Aorta (tissue), 5 donors: Measurements from ENCODE around the gene MIF4GD. TPM values are rescaled to one million over a fixed set of nuclear protein-coding genes. Genes with fewer than 3 reads are reported as not detected.
"Not testable (repeated sequence)": the region's sequence is repeated elsewhere in the genome, so short reads cannot be mapped to it uniquely, and the experiment has no call there.

ENCODE experiments used
- ATAC-seq: fragments of 200-7000 bp; cut with Tn5 transposase; one replicate; pipeline ENCODE4 v1.9.1; 2022; ENCODE audit warnings: moderate library complexity; ENCODE audit not compliant: low FRiP score
- DNase-seq, 2 donors: peaks; one replicate each; pipeline ENCODE4 v3.0.0-alpha.2; 2020
- H3K27ac ChIP-seq, 2 donors: one replicate each; pipeline ENCODE4 v1.5.1; 2013; ENCODE audit warnings: low read length in 2 of 2, mild to moderate bottlenecking in 2 of 2, moderate library complexity in 2 of 2, control low read depth in 1 of 2, inconsistent platforms in 1 of 2, low read depth in 1 of 2
- H3K27me3 ChIP-seq, 2 donors: one replicate each; pipeline ENCODE4 v1.6.1; 2013; ENCODE audit warnings: control low read depth in 1 of 2, low read length in 1 of 2, mild to moderate bottlenecking in 1 of 2, moderate library complexity in 1 of 2; ENCODE audit not compliant: insufficient read depth in 2 of 2, control insufficient read depth in 1 of 2
- H3K36me3 ChIP-seq, 2 donors: one replicate each; pipeline ENCODE4 v1.6.1; 2013; ENCODE audit warnings: control low read depth in 1 of 2, low read length in 1 of 2, mild to moderate bottlenecking in 1 of 2; ENCODE audit not compliant: insufficient read depth in 2 of 2, control insufficient read depth in 1 of 2
- H3K4me1 ChIP-seq, 2 donors: one replicate each; pipeline ENCODE4 v1.6.1; 2013; ENCODE audit warnings: low read length in 2 of 2, control low read depth in 1 of 2, mild to moderate bottlenecking in 1 of 2, moderate library complexity in 1 of 2; ENCODE audit not compliant: insufficient read depth in 2 of 2, control insufficient read depth in 1 of 2
- H3K4me3 ChIP-seq, 2 donors: one replicate each; pipeline ENCODE4 v1.5.1; 2013; ENCODE audit warnings: low read length in 2 of 2, control low read depth in 1 of 2, mild to moderate bottlenecking in 1 of 2
- H3K9me3 ChIP-seq: one replicate; pipeline ENCODE4 v1.6.1; 2013; ENCODE audit warnings: mild to moderate bottlenecking, low read length; ENCODE audit not compliant: control insufficient read depth
- WGBS, 2 donors: extraction: QIAGEN DNeasy Blood & Tissue Kit; methylation state at CpG; one replicate each; pipeline ENCODE4 v1.1.7; 2013; 5-methylcytosine and 5-hydroxymethylcytosine counted together
- intact Hi-C, 2 donors: fragments of 100-400 bp; cut with DNase I; formaldehyde crosslinking; loops; one replicate each; pipeline versions ENCODE4 v1.14.2 to v1.15.0; 2022
- polyA plus RNA-seq, 2 donors: library from polyadenylated mRNA; stranded (reverse); fragments of 200-250 nt; gene quantifications; one replicate each; pipeline ENCODE4 v1.2.3, GENCODE V29; 2013
- total RNA-seq, 2 donors: library from RNA; stranded (reverse); fragmentation: NEBNext Ultra II Directional; extraction: Animal tissue kit (Norgen Biotek cat#: 25700); gene quantifications; one replicate each; pipeline ENCODE4 v1.2.1, GENCODE V29; 2021
- donor health status: healthy with polysubstance abuse.
- donor health status: Bipolar disorder and iron deficiency.
- donor health status: DM: no; HTN: no; CAD: no.
- donor health status: DM: no; HTN: no; CAD: no.
- donor health status: DM: yes; HTN: yes; CAD: no.

The MIF4GD gene
- total and polyA plus RNA-seq, 4 donors, result 26.2 to 33.0 (median 27.5) TPM

DNA sequence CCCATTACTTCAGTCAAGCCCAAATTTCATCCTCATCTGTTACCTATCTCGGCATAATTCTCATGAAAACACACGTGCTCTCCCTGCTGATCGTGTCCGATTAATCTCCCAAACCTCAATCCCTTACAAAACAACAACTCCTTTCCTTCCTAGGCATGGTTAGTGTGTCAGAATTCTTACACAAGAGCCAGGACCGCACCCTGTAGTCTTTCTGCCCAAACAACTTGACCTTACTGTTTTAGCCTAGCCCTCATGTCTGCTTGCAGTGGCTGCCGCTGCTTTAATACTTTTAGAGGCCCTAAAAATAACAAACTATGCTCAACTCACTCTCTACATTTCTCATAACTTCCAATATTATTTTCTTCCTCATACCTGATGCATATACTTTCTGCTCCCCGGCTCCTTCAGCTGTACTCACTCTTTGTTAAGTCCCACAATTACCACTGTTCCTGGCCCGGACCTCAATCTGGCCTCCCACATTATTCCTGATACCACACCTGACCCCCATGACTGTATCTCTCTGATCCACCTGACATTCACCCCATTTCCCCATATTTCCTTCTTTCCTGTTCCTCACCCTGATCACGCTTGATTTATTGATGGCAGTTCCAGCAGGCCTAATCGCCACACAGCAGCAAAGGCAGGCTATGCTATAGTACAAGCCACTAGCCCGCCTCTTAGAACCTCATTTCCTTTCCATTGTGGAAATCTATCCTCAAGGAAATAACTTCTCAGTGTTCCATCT is 14.9 kb downstream of the MIF4GD start:
- H3K36me3 ChIP-seq, DNase-seq, ATAC-seq, H3K27me3 ChIP-seq, H3K9me3 ChIP-seq, H3K4me3 ChIP-seq, H3K4me1 ChIP-seq, intact Hi-C loops, H3K27ac ChIP-seq: not testable (repeated sequence)
- WGBS, 2 donors, result 86 to 87% methylated on average over 9 to 11 of the region's 11 CpGs

DNA sequence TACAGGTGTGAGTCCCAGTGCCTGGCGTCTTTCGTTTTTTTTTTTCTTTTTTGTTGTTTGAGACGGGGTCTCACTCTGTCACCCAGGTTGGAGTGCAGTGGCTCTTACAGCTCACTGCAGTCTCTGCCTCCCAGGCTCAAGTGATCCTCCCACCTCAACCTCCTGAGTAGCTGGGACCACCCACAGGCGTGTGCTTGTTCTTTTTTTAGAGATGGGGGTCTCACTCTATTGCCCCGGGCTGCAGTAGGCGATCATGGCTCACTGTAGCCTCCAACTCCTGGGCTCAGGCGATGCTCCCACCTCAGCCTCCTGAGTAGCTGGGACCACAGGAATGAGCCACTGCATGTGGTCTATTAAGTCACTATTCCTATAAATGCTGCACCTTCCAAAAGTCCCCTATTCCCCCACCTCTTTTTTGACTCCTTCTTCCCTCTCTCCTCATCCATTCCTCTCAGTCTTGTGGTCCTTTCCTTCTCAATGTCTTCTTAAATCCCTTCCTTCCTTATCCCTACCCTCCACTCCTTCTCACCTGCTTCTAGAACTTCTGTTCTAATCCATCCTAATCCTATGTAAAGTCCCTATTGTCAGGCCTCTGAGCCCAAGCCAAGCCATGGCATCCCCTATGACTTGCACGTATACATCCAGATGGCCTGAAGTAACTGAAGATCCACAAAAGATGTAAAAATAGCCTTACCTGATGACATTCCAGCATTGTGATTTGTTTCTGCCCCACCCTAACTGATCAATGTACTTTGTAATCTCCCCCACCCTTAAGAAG is 18.8 kb downstream of the MIF4GD start:
- no peak for ATAC-seq
- intact Hi-C loops, result no loop called here
- no peak overlapping the region for H3K27ac ChIP-seq
- no peaks in the 10 kb centered on the region for H3K36me3 ChIP-seq
- no peaks in the 10 kb centered on the region for H3K4me1 ChIP-seq
- H3K4me3 ChIP-seq, result no peak overlapping the region
- no peaks in the 10 kb centered on the region for H3K9me3 ChIP-seq
- DNase-seq, result no peak
- WGBS, 2 donors, result 89 to 90% methylated on average over 8 of the region's 8 CpGs
- no peaks in the 10 kb centered on the region for H3K27me3 ChIP-seq

DNA sequence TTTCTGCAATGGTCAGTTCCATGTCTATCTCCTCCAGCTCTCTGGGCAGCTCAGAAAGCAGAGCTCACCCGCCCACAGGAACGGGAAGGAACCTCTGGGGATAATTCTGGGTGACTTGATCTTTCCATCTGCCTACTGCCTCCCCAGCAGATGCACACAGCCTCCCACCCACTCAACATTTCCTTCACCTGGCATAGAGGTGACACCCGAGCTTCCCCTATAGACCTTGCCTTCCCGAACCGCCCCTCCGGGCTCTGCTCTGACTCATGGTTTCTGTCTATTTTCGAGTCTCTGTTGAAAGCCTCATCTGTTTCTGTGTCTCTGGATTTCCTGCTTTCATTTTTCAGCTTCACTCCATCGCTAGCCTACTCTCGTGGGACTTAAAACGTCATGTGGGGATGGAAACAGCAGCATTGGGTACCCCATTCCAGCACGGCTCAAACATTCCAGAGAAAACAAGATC is 21.0 kb downstream of the MIF4GD start:
- ATAC-seq (peak; percentile 57), DNase-seq (no peak)
- Histone ChIP-seq H3K4me1 (no peaks in the 10 kb centered on the region), H3K36me3 (peaks cover 0 to 2% of the 10 kb centered on the region in 2 donors), H3K27me3 (no peaks in the 10 kb centered on the region), H3K27ac (peak overlapping the region in 1 of 2 donors; percentile 12), H3K4me3 (no peak overlapping the region), H3K9me3 (no peaks in the 10 kb centered on the region)
- intact Hi-C loops, result no loop called here
- WGBS, 2 donors, result 9 to 12% methylated on average over 11 of the region's 11 CpGs

DNA sequence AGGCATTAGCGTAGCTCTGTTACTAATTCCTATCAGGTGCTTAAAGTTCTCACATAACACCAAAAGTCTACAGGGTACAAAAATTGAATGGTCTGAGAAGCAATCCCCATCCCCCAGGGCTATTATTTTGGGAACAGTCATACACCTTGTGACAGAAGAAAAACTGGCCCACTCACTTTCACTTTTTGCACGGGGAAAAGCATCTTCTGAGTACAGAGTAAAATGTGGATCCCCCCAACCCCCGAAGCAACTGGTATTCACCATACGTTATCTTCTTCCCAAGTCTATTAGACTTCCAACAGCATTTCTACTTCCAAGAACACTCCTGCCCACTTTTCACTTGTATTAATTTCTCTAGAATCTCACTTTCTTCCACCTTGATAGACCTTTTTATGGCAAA is 21.5 kb downstream of the MIF4GD start:
- DNase-seq (no peak), ATAC-seq (no peak)
- 60 to 61% methylated on average over 4 of the region's 4 CpGs for WGBS, 2 donors
- Histone ChIP-seq H3K4me3 (no peak overlapping the region), H3K27me3 (no peaks in the 10 kb centered on the region), H3K27ac (no peak overlapping the region), H3K4me1 (no peaks in the 10 kb centered on the region), H3K9me3 (no peaks in the 10 kb centered on the region), H3K36me3 (peaks cover 0 to 2% of the 10 kb centered on the region in 2 donors)
- intact Hi-C loops, result no loop called here

DNA sequence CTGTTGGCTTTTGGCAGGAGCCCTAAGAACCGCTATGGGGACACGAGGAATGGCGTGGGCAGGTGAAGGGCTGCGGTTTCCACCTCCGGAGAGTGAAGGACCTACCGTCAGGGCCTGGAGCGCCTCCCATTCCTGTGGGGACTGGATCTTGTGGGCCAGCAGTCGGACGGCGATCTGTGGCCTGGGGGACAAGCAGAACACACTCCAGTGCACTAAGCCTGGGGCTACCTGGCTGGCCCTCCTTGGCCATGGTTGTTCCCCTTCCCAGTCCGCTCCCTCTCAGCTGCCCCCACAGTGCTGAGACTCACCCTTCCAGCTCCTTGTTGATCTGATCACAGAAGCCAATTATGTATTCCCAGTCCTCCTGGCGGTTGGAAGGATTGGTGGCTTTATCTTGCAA is 24.6 kb downstream of the MIF4GD start:
- intact Hi-C loops, result no loop called here
- Histone ChIP-seq H3K36me3 (peaks cover 0 to 9% of the 10 kb centered on the region in 2 donors), H3K9me3 (no peaks in the 10 kb centered on the region), H3K4me3 (no peak overlapping the region), H3K27ac (no peak overlapping the region), H3K27me3 (no peaks in the 10 kb centered on the region), H3K4me1 (no peaks in the 10 kb centered on the region)
- 95 to 96% methylated on average over 12 of the region's 12 CpGs for WGBS, 2 donors
- ATAC-seq (no peak), DNase-seq (peak in 1 of 2 donors; percentile 65)

DNA sequence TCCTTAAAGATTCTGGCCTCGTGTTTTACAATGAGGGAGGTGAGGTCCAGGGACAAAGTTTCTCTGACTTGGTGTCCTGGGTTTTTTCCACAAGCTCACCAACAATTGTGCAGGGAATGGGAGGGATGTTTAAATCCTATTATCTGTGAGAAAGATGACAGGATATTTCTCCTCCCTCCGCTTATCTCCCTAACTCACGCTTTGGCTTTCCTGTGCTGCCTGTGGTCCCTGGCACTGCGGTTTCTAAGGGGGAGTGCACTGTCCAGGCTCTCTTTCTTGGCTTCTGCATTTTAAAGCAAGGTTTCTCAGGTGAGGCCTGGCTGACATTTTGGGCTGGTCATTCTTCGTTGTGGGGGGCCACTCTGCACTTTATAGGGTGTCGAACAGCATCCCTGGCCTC is 26.0 kb downstream of the MIF4GD start:
- WGBS, 2 donors, result 88 to 90% methylated on average over 6 of the region's 6 CpGs
- ATAC-seq (no peak), DNase-seq (no peak)
- Histone ChIP-seq H3K4me3 (no peak overlapping the region), H3K27me3 (no peaks in the 10 kb centered on the region), H3K27ac (no peak overlapping the region), H3K9me3 (no peaks in the 10 kb centered on the region), H3K36me3 (peaks cover 0 to 9% of the 10 kb centered on the region in 2 donors), H3K4me1 (no peaks in the 10 kb centered on the region)
- intact Hi-C loops, result no loop called here

DNA sequence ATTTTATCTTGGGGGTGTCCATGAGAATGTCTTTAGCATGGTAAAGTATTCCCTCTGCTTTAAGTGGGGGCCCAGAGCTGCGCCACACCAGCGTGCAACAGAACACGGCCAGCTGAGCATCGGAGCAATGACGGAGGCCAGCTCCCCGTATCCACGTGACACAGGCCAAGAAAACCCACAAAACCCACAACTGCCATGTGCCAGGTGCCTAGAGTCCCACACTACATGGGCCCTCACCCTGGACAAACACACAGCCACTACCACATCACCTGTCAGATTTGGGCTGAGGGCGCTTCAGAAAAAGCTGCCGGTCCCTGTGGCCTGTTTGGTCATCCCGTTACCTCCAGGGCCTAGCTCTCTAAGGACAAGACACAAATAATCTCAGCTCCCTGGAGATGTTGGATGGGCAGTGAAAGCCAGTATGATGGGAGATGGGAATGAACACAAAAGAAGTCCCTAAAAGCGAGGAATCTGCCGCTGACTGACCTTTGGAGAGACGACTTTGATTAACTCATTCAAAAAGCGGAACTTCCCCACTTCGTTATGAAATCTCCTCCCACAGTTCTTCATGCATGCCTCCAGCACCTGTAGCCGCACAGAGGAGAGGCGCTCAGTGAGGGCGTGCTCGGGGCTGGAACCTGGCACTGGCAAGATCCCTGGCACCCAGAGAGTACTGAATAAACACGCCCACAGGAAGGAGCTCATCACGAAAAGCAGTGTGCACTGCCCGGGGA is 26.7 kb downstream of the MIF4GD start:
- H3K36me3 ChIP-seq, result peaks cover 0 to 9% of the 10 kb centered on the region in 2 donors
- no peak for ATAC-seq
- no peak for DNase-seq
- H3K27ac ChIP-seq, result no peak overlapping the region
- WGBS, 2 donors, result 87 to 91% methylated on average over 22 of the region's 22 CpGs
- no peaks in the 10 kb centered on the region for H3K9me3 ChIP-seq
- H3K4me3 ChIP-seq, result no peak overlapping the region
- intact Hi-C loops, result no loop called here
- no peaks in the 10 kb centered on the region for H3K27me3 ChIP-seq
- H3K4me1 ChIP-seq, result no peaks in the 10 kb centered on the region

DNA sequence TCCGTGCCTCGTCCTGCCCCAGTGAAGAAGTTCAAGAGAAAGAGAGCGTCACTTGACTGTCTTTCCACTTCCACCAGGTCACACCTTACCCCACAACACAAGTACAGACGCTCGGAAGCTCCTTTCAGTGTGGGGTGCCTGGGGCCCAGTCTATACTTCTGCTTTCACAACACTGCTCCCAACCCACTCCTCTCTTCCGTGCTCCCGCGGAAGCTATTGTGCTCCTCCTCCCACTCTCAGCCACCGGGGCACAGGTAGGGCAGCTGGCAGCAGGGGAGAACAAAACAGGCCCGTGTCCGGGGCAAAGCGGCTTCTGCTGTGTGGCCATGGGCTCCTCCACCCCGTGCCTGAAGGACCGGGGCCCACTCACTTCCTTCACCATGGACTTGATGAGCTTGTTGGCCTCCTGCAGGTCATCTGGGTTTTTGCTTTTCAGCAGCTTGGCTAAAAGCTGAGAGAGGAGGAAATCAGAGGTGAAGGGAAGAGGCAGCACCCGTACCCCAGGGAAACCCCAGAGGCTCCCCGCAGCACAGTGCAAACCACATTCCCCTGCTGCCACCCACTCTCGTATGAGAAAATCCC is 28.5 kb downstream of the MIF4GD start:
- Histone ChIP-seq H3K9me3 (no peaks in the 10 kb centered on the region), H3K27ac (no peak overlapping the region), H3K36me3 (peaks cover 0 to 11% of the 10 kb centered on the region in 2 donors), H3K27me3 (no peaks in the 10 kb centered on the region), H3K4me3 (no peak overlapping the region), H3K4me1 (no peaks in the 10 kb centered on the region)
- ATAC-seq (no peak), DNase-seq (no peak)
- intact Hi-C loops, result no loop called here
- 90% methylated on average over 17 of the region's 17 CpGs for WGBS, 2 donors
